NCI-H1105 treated with DMSO at 0.1 percent for 48 hours (cell line): Measurements from ENCODE around the gene GOT2.
"Not testable (repeated sequence)": the region's sequence is repeated elsewhere in the genome, so short reads cannot be mapped to it uniquely, and the experiment has no call there.

Source experiments
- DNase-seq: peaks from one replicate; lab custom pipeline; 2025; lab: John Stamatoyannopoulos, UW

Gene GOT2

DNA sequence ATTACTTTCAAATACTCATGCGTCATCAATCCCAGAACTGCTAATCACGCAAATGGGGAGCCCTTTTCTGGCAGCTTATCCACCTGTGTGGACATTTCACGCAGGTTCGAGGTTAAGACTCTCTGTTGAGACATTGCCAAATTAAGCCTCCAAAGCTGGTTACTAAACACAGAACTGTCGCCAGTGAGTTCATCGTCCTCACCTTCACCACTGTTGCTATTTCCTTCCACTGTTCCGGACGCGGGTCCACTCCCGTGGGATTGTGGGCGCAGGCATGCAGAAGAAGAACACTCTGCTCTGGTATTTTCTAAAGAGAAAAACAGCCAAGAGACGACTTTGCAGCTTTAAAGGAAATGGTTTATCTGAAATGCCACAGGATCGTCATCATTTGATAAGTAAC is 16.1 kb downstream of the GOT2 start:
- DNase-seq, result no peak

- DNase-seq, result no peak
These were observed 17.6 kb downstream of the GOT2 start for GRCh38 chr16:58716468-58716867.

GRCh38 chr16:58713742-58714141 is 20.4 kb downstream of the GOT2 start:
- no peak for DNase-seq

DNA sequence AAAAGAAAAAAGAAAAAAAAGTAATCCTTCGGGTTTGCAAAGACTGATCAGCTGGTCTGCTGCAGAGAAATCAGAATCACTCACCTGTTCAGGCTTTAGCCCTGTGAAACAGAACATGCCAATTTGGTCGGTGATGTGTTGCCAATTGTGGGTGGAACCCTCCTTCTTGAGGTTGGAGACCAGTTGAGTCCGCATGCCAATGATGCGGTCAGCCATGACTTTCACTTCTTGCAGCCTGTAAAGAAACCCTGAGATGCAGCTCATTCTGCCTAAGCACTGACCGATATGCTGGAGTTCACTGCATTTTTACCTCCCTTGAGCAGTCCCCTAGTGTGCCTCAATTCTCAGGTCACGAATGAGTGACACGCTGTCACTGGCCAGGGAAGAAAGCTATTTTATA is 24.8 kb downstream of the GOT2 start:
- no peak for DNase-seq

GRCh38 chr16:58699151-58699550 is 35.0 kb downstream of the GOT2 start:
- DNase-seq, result no peak

GRCh38 chr16:58695368-58695767 is 38.7 kb downstream of the GOT2 start:
- DNase-seq, result no peak

GRCh38 chr16:58692450-58692849 is 41.7 kb downstream of the GOT2 start:
- no peak for DNase-seq

DNA sequence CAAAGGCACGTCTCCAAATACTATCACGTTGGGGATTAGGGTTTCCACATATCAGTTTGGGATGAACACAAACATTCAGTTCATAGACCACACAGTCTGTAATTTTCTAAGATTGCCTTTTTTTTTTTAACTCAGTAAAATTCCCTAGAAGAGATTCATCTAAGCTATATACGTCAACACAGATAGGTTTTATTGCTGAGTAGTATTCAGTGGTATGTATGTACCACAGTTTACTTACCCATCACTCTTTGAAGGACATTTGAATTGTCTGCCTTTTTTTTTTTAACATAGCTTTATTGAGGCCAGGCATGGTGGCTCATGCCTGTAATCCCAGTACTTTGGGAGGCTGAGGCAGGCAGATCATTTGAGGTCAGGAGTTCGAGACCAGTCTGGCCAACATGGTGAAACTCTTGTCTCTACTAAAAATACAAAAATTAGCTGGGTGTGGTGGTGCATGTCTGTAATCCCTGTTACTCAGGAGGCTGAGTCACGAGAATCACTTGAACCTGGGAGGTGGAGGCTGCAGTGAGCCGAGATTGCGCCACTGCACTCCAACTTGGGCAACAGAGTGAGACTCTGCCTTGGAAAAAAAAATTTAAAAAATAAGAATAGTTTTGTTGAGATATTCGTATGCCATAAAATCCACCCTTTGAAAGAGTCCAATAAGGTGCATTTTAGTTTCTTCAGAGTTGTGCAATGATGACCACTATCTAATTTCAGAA is 47.0 kb downstream of the GOT2 start:
- DNase-seq, result not testable (repeated sequence)

DNA sequence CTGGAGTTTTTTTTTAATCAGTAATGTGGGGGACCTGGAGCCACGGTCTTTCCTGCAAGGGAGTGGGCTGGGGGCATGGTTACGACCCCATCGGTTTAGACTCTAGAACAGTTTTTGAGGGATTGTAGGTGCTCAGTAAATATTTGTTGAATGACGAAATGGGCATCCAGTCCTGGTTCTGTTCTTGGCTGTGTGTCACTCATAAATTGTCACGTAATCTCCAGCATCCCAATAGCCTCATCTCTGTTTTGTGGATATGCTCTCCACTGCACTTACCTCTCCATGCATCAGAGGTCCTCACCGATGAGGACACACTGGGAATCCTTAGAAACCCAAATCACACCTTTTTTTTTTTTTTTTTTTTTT is 49.0 kb downstream of the GOT2 start:
- DNase-seq, result no peak

DNA sequence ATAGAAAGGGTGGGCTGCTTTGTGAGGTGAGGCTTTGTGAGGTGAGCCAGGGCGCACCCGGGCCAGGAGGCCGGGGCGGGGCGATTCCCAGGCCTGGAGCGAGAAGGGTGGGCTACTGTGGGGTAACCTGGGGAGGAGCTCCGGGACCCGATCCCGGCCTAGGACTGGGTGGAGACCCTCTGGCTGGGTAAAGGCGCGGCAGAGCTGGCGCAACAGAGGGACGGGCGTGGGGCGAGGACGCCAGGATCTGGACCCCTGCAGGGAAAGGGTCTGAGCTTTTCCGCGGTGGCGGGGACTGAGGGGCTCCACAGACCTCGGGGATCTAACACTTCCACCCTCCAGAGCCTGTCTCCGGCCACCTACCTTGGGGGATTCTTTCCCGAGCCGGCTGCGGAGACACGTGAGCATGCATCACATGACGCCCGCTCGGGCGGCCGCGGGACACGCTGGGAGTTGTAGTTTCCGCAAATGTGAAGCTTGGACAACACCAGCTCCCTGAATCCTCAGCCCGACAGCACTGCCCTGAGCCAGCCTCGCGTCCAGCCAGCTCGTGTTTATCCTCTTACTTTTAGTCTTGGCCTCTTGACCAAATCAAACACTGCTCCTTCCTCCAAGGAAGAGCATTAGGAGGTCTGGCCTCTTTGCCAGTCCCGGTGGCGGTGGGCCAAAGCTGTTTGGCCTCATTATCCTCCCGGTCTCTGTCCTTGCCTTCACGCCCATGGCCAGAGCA is 49.6 kb downstream of the GOT2 start, which contains the start of gene SLC38A7:
Gene SLC38A7 (minus strand): TSS at position 417 of the 730 bp plus-strand sequence. CDS start 4,644 bp downstream, outside the sequence.
- peak; percentile 44 for DNase-seq

DNA sequence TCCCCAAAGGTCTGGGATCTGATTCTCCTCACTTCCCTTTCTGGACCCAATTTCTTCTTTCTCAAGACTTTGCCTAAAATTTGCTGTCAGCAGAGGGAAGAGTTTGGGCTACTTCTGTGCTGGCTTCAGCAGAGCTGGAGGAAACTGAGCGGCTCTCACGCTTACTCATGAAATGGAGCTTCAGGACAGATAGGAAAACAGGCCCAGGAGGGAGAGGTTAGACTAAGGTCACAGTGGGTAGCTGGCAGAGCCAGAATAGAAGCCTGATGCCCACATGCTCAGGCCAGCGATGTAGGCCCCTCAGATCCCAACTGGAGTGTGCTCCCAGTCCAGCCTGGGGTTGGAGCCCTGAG is 50.1 kb downstream of the GOT2 start:
- DNase-seq, result no peak

DNA sequence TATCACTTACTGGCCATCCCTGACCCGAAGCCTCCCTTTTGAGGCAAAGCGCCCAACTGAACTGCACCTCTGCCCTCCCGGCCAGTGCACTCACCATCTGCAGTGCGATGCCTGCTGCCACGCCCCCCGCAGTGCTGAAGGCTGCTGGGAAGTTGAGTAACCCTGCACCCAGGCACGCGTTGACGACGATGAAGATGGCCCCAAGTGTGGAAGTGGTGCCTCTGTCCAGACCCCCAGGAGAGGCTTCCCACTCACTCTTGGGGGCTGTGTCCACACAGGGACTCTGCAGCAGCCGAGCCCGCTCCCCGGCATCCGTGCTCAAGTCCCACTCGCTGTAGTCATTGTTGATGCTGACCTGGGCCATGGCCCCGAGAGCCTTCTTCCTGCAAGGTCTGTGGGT is 54.4 kb downstream of the GOT2 start:
- DNase-seq, result no peak

DNA sequence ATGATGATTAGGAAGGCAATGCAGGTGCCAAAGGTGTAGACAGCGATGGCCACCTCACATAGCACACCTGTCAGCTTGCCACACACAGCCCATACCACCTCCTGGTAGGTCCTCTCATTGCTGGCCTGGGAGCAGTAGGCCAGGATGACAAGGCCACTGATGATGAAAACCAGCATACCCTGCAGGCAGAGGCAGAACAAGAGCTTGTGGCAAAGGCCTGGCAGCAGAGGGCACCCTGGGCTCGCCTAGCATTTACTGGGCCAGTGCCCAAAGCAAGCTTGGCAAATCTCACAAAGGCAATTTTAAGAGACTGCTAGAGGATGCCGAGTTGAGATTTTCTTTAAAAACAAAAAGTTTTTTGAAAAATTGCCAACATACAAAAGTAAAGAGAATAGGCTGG is 55.4 kb downstream of the GOT2 start:
- DNase-seq, result no peak

DNA sequence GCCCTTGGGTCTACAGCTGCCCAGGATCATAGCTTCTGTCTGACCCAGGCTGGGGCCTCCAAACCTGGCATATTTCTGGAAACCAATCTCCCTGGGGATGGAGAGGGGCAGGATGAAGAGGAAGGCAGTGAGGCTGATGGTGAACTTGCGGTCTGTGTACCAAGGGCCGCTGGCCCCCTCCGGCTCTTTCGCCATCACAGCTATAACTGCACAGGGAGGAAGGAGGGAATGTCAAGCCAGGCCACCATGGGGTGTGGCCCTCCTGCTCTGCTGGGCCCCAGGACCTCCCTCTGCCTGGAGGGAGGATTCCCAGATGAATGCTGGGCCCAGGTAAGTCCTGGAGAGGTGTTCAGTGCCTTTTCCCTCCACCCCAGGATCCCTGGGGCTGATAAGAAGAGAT is 55.8 kb downstream of the GOT2 start:
- no peak for DNase-seq

DNA sequence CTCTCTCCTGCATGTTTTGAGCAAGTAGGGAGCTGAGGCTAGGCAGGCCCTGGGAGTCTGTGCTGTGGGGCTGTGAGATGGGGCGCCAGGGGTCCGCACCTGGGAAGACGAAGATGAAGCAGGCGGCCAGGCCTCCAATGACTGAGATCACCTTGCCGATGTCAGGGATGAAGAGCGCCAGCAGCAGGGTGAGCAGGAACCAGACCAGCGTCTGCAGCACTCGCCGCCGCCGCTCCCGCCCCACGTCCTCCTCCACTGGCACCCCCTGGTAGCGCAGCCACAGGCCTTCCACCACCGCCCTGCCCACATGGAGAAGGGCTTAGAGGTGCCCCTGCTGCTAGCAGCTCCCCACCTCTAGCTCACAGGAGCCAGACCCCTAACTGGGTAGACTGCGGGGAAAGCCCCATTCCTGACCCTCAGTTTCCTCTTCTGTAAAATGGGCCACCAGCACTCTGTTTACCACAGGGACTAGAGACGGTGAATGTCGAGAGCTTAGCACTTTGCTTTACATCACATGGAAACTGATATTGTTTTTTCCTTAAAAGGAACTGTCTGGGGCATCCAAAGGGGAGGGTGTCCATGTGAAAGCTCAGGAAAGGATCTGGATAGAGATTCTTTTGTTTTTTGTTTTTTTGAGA is 63.1 kb downstream of the GOT2 start:
- no peak for DNase-seq

DNA sequence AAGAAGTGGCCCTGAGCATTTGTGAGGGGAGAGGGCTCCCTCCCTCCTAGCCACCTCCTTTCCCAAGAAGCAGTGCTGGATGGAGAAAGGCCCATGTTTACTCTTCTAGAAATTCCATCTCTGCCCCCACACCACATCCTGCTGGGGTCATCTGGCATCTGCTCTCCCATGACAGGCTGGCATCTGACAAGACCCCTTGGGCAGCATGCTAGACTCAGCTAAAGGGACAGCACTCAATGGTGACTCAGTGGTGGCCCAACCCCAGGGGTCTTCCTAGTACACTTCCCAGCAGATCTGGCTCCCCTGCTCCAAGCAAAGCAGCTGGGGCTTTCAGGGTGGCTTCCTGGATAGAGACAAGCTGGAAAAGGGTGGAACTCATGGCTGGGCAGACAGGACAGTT is 63.9 kb downstream of the GOT2 start:
- no peak for DNase-seq

- DNase-seq, result no peak
These were observed 68.9 kb downstream of the GOT2 start for GRCh38 chr16:58665200-58665599.

DNA sequence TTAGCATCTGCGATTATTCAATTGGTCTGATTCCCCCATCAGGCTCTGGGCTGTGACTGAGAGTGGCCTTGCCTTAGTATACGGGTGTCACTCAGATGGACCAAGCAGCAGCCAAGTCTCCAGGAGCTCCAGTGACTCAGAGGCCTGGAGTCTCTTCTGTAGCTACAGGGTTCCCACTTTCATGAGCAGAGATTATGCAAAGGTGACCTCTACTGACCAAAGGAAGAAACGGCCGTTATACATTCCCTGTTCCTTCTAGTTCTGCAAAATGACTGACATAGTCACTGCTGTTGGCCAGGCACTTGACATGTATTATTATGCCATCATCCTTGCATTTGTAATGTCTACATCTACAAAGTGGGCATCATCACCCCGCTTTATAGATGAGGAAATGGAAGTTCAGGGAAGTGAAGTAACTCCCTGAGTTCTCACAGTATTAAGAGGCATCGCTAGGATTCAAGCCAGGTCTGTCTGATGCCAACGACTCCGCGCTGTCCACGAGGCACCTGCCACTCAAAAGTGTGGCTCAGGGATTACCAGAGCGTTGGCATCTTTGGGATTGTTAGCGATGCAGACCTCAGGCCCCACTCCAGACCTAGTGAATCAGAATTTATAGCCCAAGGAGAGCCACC is 72.8 kb downstream of the GOT2 start:
- peak; percentile 49 for DNase-seq

- DNase-seq, result not testable (repeated sequence)
These were observed 74.2 kb downstream of the GOT2 start for GRCh38 chr16:58659911-58660310.

DNA sequence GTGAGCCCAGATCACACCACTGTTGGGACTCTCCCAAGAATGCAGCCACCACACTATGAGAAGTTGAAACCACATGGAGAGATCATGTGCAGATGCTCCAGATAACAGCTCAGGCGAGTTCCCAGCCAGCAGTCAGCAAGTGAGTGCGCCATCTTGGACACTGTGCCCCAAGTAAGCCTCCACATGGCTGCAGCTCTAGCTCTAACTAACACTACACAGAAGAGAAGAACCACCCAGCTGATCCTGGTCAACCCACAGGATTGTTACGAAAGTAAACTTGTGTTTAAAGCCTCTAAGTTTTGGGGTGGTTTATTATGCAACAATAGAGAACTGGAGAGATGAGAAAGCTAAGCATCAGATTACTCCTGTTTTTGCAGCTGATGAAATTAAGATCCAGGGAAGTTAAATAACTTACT is 75.3 kb downstream of the GOT2 start:
- DNase-seq, result no peak
